Stimulated activated CD8-positive, alpha-beta memory T cell treated with anti-CD3 and anti-CD28 coated beads, Interleukin-4, amount 100 ng/mL, for 4 hours (primary cell): ENCODE measurements around the gene BTN3A1.

ENCODE experiments used
- DNase-seq, 2 donors: peaks; one replicate each; pipeline ENCODE4 v3.0.0-alpha.2; 2020; ENCODE audit warnings: low read depth in 2 of 2, low spot score in 1 of 2

Gene BTN3A1

DNA sequence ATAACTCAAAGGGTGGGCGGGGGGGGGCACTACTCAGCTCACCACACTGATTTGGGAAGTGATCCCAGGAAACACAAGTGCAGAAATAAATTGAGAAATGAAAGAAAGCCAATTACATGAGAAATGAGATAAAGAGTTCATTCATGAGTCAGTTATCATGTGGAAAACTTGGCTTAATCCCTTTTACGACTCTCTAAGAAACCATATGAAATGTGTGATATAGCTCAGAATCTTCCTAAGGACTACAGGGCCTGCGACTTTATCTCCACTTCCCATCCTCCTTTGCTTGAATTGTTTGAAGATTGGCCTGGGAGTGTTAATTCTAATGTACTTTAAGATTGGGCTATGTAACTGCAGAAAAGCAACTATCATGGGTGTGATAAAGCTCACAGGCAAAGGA lies 22.8 kb upstream of the BTN3A1 start:
- DNase-seq = no peak

- DNase-seq = no peak
Measured at GRCh38 chr6:26379740-26380139, 22.3 kb upstream of the BTN3A1 start.

DNA sequence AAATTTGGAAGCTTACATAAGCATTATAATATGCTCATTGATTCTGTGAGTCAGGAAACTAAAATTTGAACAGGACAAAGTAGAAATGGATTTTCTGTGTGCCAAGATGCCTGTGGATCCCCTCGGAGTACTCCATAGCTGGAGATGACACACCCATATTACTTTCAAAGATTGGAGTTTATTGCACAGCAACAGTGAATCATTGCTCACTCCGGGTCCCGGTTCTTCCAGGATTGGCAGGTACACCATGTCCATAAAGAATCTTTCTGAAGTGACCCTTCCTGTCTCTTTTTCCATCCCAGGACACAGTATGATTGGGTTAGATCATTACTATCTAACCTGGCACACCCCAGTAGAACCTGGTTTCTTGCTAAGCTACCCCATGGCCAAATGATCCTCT lies 21.8 kb upstream of the BTN3A1 start:
- no peak for DNase-seq

DNA sequence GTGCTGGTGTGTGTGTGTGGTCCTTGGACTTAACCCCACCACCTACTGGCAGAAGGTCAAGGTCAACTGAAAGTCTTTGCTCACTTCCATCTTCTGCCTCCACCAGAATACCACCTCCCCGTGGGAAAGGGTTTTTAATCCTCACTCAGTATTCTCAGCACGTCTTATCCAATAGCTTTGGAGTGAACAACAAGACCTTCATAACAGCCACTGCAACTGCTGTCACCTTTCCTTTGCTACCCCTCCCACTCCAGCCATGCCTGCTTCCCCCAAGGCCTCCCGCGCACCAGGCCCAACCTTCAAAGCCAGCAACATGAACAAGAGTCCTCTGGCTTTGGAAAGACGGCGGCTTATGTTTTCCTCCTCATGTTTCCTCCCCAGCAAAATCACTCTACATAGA lies 20.0 kb upstream of the BTN3A1 start:
- DNase-seq = no peak

- DNase-seq = no peak
Measured at GRCh38 chr6:26383624-26384417, 18.3 kb upstream of the BTN3A1 start.

GRCh38 chr6:26385734-26386125 lies 16.3 kb upstream of the BTN3A1 start:
- no peak for DNase-seq

- no peak for DNase-seq
Measured at GRCh38 chr6:26387565-26387964, 14.5 kb upstream of the BTN3A1 start.

DNA sequence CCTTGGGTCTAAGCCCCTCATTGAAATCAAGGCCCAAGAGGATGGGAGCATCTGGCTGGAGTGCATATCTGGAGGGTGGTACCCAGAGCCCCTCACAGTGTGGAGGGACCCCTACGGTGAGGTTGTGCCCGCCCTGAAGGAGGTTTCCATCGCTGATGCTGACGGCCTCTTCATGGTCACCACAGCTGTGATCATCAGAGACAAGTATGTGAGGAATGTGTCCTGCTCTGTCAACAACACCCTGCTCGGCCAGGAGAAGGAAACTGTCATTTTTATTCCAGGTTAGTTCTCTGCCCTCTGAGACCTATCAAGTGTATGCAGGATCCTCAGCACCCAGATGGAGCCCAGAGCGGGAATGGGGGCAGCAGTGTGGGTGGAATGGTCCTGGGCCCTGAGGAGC lies 14.1 kb upstream of the BTN3A1 start:
- DNase-seq = no peak

DNA sequence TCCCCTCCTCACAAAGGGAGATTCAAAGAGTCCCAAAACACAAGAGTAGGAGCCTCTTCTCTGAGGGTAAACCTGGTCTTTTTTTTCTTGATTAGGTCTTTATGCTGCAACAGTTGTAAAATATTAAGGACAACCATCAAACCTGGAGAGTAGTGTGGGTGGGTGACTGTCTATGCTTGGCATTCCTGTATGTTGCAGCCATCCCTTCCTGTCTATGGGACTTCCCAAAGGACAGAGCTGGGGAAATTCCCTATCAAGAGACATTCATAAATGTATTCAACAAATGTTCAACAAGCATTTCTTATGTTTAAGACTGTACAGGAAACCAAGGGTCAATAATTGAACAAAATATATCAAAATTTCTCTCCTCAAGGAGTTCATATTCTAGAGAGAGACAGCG lies 13.6 kb upstream of the BTN3A1 start:
- DNase-seq = no peak

DNA sequence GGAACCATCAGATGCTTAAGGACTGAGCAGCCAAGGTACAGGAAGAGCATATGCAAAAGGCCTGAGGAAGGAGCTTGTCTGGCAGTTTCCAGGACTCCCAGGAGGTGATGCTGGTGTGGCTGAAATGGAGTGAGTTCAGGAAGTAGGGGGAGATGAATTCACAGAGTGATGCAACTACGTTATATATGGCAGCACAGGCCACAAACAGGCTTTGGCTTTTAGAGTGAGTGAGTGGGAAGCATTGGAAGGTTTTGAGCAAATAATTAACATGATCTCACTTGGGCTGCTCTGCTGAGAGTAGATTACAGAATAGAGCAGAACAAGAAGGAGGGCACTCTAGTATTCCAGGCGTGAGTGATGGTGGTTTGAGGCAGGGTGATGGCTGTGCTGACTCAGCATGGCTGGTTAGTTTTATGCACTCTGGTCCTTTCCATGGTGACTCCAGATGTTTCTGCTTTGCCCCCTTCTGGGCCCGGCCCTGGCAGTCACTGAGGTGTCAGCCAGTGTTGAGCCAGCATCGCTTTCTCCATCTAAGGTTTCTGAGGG lies 12.7 kb upstream of the BTN3A1 start:
- no peak for DNase-seq

DNA sequence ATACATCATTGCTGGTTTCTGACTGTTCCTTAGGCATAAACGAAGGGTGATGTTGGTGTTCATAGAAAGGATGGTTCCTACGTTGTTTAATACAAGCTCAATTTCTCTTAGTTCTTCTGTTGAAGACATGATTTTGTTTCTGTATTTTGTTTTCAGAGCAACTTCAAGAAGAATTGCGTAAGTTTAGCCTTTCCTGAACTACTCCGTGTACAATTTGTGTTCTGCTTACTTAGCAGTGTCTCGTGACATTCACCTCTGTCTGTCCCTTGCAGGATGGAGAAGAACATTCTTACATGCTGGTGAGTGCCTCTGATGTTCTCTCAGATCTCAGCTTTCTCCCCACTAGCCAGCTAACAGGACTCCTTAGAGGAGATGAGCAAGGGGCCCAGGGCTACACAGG lies 11.5 kb upstream of the BTN3A1 start:
- DNase-seq = no peak

GRCh38 chr6:26392932-26393636 lies 9.0 kb upstream of the BTN3A1 start:
- no peak for DNase-seq

GRCh38 chr6:26394289-26394688 lies 7.8 kb upstream of the BTN3A1 start:
- DNase-seq = no peak

DNA sequence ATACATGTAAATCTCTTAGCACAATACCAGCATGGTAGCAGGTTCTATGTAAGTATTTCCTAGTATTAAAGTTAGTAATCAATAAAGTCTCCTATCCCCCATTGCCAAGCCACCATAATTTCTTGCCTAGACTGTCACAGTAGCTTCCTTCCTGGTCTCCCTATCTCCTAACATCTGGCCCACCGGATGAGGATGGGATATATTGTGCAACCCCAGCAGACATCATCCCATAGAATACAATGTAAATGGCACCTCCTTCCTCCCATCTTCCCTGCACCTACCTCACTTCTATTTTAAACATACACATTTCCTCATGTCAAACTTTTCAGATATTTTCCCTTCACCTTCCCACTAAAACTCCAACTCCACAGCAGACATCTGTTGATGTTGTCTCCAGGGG lies 3.5 kb upstream of the BTN3A1 start:
- no peak for DNase-seq

DNA sequence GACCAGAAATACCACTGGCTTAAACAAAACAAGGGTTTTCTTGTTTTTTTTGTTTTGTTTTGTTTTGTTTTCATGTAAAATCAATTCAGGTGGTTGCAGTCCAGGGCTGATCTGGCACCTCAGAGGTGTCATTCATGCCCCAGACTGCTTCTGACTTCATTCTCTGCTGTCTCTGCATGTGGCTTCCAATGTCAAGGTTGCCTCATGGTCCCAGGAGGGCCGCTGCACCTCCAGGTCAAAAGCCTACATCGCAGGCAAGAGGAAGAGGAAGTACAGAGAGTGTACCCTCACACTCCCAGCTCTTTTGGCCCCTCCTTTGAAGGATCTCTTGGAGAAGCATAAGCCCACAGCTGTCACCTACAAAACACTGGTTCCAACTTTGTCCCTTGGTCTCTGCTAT lies 1.4 kb upstream of the BTN3A1 start:
- no peak for DNase-seq

- no peak for DNase-seq
Measured at GRCh38 chr6:26401389-26401986, 587 bp upstream of the BTN3A1 start.

DNA sequence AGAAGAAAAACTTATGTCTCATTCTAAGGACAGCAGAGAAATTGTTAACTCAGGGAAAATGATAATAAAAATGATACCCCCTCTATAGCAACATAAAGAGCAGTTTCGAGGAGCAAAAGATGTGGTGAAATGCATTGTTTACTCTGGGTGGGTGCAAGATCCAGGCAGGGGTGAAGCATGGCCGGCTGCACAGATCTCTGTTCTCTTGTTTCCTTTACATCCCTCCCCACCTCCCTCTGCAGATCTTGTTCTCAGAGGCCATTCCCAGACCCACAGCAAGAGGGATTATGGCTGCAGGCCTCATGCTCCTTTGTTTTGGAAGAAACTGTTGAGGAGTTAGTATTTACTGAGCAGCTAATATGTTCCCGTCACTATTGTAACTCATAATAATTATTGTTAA lies 1.8 kb downstream of the BTN3A1 start:
- DNase-seq = no peak

DNA sequence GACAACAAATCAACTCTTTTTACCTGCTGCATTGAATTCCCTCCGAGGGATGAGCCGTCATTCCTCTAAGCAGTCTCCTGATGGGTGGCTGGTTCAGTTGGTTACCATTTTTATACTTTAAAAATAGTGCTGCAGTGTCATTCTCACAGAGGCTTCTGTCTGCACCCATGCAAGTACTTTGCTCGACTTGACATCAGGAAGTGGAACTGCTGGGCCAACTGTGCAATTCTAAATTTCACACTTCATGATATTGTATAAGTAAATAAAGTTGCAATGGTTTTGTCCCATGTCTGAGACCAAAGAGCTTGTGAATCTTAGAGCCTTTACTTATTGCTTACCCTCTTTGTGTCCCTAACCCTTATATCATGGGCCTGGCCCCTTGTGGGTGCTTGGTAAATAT lies 2.5 kb downstream of the BTN3A1 start:
- no peak for DNase-seq

GRCh38 chr6:26408828-26409730 lies 7.0 kb downstream of the BTN3A1 start:
- DNase-seq = no peak

DNA sequence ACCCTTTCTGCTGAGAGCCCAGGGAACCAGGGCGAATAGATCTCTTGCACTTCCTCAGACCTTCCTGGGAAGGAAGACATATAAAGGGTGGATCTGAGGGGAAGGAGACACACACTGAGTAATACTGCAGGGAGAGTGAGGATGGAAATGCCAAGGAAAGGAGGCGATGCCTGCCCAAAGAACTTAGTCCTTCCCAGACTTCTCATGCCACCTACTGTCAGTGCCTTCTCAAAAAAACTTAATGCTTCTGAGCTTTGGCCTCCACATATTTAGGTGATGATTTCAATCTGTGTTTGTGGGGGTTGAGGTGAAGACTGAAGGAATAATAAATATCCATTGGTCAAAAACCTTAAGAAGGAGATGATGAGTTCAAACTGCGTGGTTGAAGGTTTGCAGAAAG lies 9.7 kb downstream of the BTN3A1 start:
- DNase-seq = no peak

- DNase-seq = no peak
Measured at GRCh38 chr6:26412228-26412627, 10.2 kb downstream of the BTN3A1 start.
